DOHH2 (cell line): ENCODE data around the gene GABRG3.

Source experiments
- H3F3A ChIP-seq: fragments of 200-600 bp; sonication (generic), shearing (Covaris generic); 2 replicates; pipeline ENCODE4 v1.6.0; 2016; ENCODE audit warnings: antibody characterized with exemption, mild to moderate bottlenecking; ENCODE audit not compliant: control insufficient read depth, insufficient read depth
- H3K27ac ChIP-seq: fragments of 200-600 bp; sonication (generic); 2 replicates; pipeline ENCODE4 v1.5.1; 2014; ENCODE audit warnings: low read depth, mild to moderate bottlenecking, low read length, moderate library complexity
- H3K27me3 ChIP-seq: fragments of 200-600 bp; sonication (generic); 2 replicates; pipeline ENCODE4 v1.6.1; 2014; ENCODE audit warnings: mild to moderate bottlenecking, low read length, mixed read lengths; ENCODE audit not compliant: control insufficient read depth
- H3K36me3 ChIP-seq: fragments of 200-600 bp; sonication (generic); 2 replicates; pipeline ENCODE4 v1.6.1; 2014; ENCODE audit warnings: mild to moderate bottlenecking, low read length, moderate library complexity, mixed read lengths; ENCODE audit not compliant: control insufficient read depth
- H3K4me1 ChIP-seq: fragments of 200-600 bp; sonication (generic); 2 replicates; pipeline ENCODE4 v1.6.1; 2014; ENCODE audit warnings: mild to moderate bottlenecking, low read length, mixed read lengths; ENCODE audit not compliant: control insufficient read depth
- H3K4me2 ChIP-seq: fragments of 200-600 bp; sonication (generic); 2 replicates; pipeline ENCODE4 v1.6.0; 2014; ENCODE audit warnings: mild to moderate bottlenecking, low read length, moderate library complexity
- H3K4me3 ChIP-seq: fragments of 200-600 bp; sonication (generic); 2 replicates; pipeline ENCODE4 v1.5.1; 2014; ENCODE audit warnings: mild to moderate bottlenecking, low read length, mixed read lengths
- H3K79me2 ChIP-seq: fragments of 200-600 bp; sonication (generic); 2 replicates; pipeline ENCODE4 v1.6.1; 2014; ENCODE audit warnings: mild to moderate bottlenecking, low read length, mixed read lengths; ENCODE audit not compliant: control insufficient read depth
- H3K9me2 ChIP-seq: fragments of 200-600 bp; sonication (generic); replicated peaks from 2 replicates; pipeline ENCODE4 v1.6.1; 2014; ENCODE audit warnings: mild to moderate bottlenecking, low read length, mixed read lengths; ENCODE audit not compliant: control insufficient read depth
- H3K9me3 ChIP-seq: fragments of 200-600 bp; sonication (generic); 2 replicates; pipeline ENCODE4 v1.6.1; 2014; ENCODE audit warnings: antibody characterized with exemption, low read length, mixed read lengths; ENCODE audit not compliant: control insufficient read depth, insufficient read depth
- H4K20me1 ChIP-seq: fragments of 200-600 bp; sonication (generic); 2 replicates; pipeline ENCODE4 v1.6.0; 2014; ENCODE audit warnings: low read depth, mild to moderate bottlenecking, antibody characterized with exemption, low read length, moderate library complexity; ENCODE audit not compliant: control insufficient read depth, insufficient read depth
- EZH2phosphoT487 ChIP-seq: fragments of 200-600 bp; sonication (generic); IDR thresholded peaks from 2 replicates; pipeline ENCODE4 v1.6.1; 2017; ENCODE audit warnings: borderline replicate concordance, mild to moderate bottlenecking, antibody characterized with exemption, low read length, moderate library complexity, mixed read lengths
- TF ChIP-seq, protein P1 (sequence below): fragments of 200-600 bp; sonication (generic); IDR thresholded peaks from one replicate; pipeline ENCODE4 v1.5.1; 2014; ENCODE audit warnings: antibody characterized with exemption, mild to moderate bottlenecking, low read depth, low read length; ENCODE audit not compliant: poor library complexity, severe bottlenecking

GABRG3 gene

DNA sequence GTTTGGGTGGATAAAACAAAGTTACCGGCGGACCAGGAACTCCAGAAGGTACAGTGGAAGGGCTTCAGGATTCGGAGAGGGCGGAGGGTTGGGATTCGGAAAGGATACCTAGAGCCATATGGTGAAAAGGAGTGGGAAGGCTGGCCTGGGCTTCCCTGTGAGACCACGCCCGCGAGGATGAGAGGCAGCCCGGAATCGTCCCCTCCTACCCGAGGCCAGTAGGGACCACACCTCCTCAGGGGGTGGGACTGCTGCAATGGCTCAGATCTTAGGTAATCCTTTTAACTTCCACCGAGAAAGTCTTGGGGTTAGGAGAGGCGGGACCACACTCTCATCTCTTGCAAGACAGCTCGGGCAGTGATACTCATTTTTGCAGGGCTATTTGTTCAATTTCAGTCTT is 616.8 kb downstream of the GABRG3 start:
- no peaks in the 10 kb centered on the region for H3K79me2 ChIP-seq
- no peaks in the 10 kb centered on the region; the same call in 1 of the 2 replicates for H3K9me3 ChIP-seq
- no peaks in the 10 kb centered on the region for H3K9me2 ChIP-seq
- no peak overlapping the region for H3K27ac ChIP-seq
- H3K4me2 ChIP-seq: no peak overlapping the region
- TF ChIP-seq, protein P1, sequence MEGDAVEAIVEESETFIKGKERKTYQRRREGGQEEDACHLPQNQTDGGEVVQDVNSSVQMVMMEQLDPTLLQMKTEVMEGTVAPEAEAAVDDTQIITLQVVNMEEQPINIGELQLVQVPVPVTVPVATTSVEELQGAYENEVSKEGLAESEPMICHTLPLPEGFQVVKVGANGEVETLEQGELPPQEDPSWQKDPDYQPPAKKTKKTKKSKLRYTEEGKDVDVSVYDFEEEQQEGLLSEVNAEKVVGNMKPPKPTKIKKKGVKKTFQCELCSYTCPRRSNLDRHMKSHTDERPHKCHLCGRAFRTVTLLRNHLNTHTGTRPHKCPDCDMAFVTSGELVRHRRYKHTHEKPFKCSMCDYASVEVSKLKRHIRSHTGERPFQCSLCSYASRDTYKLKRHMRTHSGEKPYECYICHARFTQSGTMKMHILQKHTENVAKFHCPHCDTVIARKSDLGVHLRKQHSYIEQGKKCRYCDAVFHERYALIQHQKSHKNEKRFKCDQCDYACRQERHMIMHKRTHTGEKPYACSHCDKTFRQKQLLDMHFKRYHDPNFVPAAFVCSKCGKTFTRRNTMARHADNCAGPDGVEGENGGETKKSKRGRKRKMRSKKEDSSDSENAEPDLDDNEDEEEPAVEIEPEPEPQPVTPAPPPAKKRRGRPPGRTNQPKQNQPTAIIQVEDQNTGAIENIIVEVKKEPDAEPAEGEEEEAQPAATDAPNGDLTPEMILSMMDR: no peak
- no peak for TF ChIP-seq EZH2phosphoT487
- no peaks in the 10 kb centered on the region for H3F3A ChIP-seq
- no peaks in the 10 kb centered on the region for H3K36me3 ChIP-seq
- no peaks in the 10 kb centered on the region for H3K4me1 ChIP-seq
- no peaks in the 10 kb centered on the region for H4K20me1 ChIP-seq
- H3K4me3 ChIP-seq: no peak overlapping the region
- no peaks in the 10 kb centered on the region for H3K27me3 ChIP-seq

DNA sequence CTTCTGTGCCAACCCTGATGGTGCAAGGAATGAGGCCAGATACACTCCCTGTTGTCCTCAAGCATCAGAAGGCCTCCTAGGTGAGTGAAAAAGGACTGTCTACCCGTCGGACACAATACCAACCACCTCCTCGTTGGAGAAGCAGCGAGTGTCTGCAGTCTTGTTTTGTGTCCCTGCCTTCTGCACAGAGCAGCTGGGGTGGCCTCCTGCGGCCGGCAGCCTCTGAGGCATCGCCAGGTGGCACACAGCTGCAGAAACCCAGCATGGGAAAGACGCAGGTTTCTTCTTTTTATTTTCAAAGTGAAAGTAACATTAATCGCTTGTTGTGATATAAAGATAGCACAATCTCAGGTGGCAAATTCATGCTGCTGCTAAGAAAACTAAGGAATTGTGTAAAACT is 618.3 kb downstream of the GABRG3 start:
- H3K9me2 ChIP-seq: no peaks in the 10 kb centered on the region
- no peak overlapping the region for H3K27ac ChIP-seq
- H3K4me2 ChIP-seq: no peak overlapping the region
- no peaks in the 10 kb centered on the region for H3K4me1 ChIP-seq
- TF ChIP-seq EZH2phosphoT487: no peak
- TF ChIP-seq, protein P1: no peak
- no peak overlapping the region for H3K4me3 ChIP-seq
- no peaks in the 10 kb centered on the region for H3F3A ChIP-seq
- no peaks in the 10 kb centered on the region for H3K79me2 ChIP-seq
- no peaks in the 10 kb centered on the region for H3K27me3 ChIP-seq
- peaks cover 9% of the 10 kb centered on the region; the same call in 1 of the 2 replicates for H3K9me3 ChIP-seq
- H3K36me3 ChIP-seq: no peaks in the 10 kb centered on the region
- H4K20me1 ChIP-seq: no peaks in the 10 kb centered on the region

DNA sequence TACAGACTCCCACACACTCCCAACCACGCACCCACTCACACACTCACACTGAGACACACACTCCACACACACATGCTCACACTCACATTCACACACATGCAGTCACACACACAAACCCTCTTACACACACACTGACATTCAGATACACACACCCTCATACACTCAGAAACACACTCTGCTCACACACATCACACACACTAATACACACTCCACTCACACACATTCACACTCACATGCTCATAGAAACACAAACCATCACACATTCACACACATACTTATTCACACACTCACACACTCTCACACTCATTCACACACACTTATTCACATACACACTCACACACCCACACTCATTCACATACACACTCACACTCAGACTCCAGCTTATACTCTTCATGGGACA is 618.8 kb downstream of the GABRG3 start:
- Histone ChIP-seq H3K9me2 (no peaks in the 10 kb centered on the region), H3K27me3 (no peaks in the 10 kb centered on the region), H3K79me2 (no peaks in the 10 kb centered on the region), H3K4me3 (no peak overlapping the region), H3K36me3 (no peaks in the 10 kb centered on the region), H3K9me3 (peaks cover 9% of the 10 kb centered on the region; the same call in 1 of the 2 replicates), H3K4me2 (no peak overlapping the region), H3K4me1 (no peaks in the 10 kb centered on the region), H4K20me1 (no peaks in the 10 kb centered on the region), H3F3A (no peaks in the 10 kb centered on the region), H3K27ac (no peak overlapping the region)
- no peak for TF ChIP-seq EZH2phosphoT487
- TF ChIP-seq, protein P1: no peak
